Epithelial cell of prostate (primary cell): ENCODE measurements around the gene TUBGCP6.

Source experiments
- DNase-seq: peaks from one replicate; pipeline ENCODE4 v3.0.0-alpha.2; 2011; ENCODE audit warnings: low read depth, low spot score
- H3K27ac ChIP-seq: fragments of 450-650 bp; 2 replicates; pipeline ENCODE4 v1.5.1; 2017; ENCODE audit warnings: mild to moderate bottlenecking

The TUBGCP6 gene

GRCh38 chr22:50186761-50187523, 57.9 kb downstream of the TUBGCP6 start:
- H3K27ac ChIP-seq: peak overlapping the region; percentile 61
- no peak for DNase-seq

GRCh38 chr22:50186181-50186714, 58.6 kb downstream of the TUBGCP6 start:
- peak overlapping the region; percentile 61 for H3K27ac ChIP-seq
- no peak for DNase-seq

DNA sequence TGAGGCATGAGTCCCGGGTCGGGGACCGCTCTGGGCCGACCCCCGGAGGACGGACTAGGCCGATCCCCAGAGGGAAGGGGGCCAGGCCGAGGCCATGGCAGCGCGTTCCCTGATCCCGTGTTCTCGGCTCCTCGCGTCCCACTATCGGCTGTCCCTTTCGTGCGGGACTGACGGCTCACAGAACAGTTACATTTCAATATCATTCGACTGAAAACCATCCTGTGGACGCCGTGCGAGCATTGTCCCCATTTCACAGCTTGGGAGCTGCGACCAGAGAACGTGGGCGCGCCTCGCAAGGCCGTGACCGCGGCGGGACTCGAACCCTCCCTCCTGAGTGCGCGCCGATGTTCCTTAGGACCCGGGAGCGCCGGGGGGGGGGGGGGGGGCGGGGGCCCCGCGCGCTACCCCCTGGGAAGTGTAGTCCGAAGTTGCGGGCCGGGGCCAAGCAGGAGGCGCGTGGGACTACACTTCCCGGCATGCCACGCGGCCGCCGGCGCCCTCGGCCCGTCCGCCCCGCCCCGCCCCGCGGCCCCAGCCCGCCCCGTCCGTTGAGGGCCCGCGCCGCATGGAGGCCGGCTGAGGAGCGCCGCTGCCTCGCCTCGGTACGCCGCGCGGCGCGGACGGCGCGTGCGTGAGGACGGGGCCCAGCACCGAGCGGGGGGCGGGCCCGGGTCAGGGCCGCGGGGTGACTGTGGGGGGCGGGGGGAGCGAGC, 59.3 kb downstream of the TUBGCP6 start, which contains the start of gene TRABD:
TSS of gene TRABD (plus strand) at position 539 of the 713 bp plus-strand sequence. CDS start 7,148 bp downstream, outside the sequence.
- peak within 1 kb of the TSS; percentile 61 for H3K27ac ChIP-seq
- peak; percentile 51 for DNase-seq

DNA sequence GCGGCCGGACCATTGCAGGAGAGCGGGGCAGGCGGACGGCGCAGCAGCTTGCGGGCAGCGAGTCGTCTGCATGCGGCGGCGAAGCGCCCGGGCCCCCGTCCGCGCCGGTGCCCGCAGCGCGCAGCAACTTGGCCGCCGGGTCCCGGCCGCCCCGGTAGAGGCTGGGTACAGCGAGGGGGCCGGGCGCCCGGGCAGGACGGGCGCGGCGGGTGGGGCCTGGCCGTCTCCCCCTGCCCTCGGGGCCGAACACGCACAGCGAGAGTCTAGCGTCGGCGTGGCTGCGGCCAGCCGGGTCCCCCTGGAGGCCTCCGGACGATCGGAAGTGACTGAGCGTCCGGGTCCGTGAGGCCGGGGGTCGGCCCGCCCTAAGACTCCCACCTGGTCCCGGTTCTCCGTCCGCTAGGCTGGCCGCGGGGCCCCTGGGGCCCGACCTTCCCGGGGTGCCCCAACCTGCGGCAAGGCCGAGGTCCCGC, 59.9 kb downstream of the TUBGCP6 start:
- DNase-seq: no peak
- H3K27ac ChIP-seq: no peak overlapping the region

DNA sequence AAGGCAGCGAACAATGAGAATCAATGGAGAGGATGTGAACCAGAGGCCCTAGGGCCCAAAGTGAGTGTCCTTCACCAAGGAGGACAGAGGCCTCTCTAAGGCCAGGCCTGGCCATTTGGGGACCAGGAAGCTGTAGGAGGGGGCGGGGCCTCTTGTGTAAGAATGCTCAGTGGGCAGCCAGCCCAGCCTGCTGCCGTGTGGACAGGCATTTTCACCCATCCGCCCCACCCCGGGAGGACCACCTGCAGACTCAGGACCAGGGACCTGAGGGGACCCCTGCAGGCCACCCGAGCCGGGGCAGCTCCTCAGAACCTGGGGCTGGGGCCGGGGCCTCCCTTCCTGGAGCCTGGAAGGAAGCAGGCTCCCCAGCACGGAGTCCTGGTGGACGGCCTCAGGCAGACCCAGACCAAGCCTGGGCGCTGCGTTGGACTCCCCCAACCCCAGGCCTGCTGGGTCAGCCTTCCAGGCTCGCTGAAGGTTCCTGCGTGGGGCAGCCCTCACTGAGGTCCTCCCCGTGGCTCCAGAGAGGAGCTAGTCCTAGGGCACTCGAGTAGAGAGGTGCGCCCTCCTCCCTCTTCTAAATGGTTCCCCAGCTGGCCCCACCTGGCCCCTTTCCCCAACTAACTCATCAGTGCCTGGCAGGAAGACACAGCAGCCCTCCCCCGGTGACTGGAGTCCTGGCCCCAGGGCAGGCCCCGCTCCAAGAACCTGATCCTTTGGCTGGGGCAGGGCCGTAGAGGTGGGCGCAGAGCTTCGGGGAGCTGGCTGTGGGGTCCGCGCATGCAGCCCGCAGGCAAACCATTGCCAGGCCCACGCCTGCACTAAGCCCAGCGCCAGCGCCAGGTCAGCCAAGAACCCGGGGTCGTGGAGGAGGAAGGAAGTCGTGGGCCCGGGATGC, 60.6 kb downstream of the TUBGCP6 start:
- no peak overlapping the region for H3K27ac ChIP-seq
- DNase-seq: no peak

DNA sequence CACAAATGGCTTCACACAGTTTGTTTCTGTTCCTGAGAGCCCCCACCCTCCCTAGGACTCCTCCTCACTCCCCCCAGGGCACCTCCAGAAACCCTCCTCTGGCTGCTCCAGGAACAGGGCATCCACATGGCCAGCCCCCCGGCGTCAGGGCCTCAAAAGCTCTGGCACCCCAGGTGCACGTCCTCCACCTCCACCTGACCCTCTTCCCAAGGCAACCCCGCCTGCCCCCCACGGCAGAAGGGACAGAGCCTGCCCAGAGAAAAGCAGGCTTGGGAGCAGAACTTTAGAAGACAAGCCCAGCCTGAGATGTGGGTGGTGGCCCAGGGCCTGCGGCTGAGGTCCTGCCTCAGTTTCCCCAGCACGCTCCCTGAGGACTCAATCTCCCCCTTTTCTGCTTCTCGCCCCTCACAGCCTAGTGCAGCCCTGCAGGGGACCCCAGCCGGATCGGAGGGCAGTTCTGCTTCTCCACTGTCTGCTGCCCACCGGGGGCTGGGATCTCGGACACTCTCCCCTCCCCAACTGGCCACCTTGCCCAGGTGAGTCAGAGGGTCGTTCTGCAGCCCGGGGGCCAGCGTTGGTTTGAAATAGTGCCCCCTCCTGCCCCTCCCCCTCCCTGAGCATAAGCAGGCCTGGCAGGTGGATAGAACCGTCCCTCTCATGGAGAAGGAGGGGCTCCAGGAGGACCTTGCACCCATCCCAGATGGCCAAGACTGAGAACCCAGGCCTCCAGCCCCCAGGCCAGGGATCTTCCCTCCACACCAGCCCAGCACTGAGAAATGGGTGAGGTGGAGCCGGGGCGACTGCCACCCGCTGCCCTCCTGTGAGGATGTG, 61.5 kb downstream of the TUBGCP6 start:
- H3K27ac ChIP-seq: no peak overlapping the region

GRCh38 chr22:50182176-50183081, 62.4 kb downstream of the TUBGCP6 start:
- no peak for DNase-seq
- H3K27ac ChIP-seq: no peak overlapping the region

More for the DNA sequence above, 61.5 kb downstream of the TUBGCP6 start:
- DNase-seq: no peak

GRCh38 chr22:50180727-50181521, 63.9 kb downstream of the TUBGCP6 start:
- DNase-seq: no peak
- H3K27ac ChIP-seq: no peak overlapping the region

DNA sequence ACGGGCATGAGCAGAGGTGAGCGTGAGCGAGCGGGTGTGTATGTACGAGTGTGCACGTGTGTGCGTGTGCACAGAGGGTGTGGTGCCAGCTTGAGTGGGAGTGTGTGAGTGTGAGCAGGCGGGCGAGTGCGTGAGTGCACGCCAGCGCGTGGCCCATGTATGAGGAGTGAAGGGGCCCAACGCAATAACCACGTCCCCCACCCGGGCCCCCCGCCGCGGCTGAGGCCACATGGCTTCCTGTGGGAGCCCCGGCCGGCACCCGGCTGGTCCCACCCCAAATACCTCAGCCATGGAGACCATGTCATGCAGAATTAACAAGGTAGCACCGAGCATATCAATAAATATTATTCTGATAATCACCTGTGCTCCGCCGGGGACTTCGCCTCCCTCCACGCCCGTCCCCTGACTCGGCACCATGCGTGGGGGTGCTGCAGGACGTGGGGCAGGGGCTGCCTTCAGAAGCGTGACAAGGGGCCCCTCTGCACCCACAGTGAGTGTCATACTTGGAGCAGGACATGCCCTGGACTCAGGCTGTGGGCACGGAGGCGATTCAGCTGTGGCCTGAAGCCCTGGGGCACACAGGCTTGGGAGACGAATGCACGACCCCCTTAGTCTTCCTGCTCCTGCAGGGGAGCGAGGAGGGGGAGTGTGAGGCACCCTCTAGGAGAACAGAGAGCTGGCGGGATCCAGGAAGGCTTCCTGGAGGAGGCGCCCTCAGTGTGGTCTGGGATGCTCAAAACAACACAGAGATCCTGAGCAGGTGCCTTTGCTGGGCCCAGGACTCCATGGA, 64.7 kb downstream of the TUBGCP6 start:
- no peak overlapping the region for H3K27ac ChIP-seq
- no peak for DNase-seq

DNA sequence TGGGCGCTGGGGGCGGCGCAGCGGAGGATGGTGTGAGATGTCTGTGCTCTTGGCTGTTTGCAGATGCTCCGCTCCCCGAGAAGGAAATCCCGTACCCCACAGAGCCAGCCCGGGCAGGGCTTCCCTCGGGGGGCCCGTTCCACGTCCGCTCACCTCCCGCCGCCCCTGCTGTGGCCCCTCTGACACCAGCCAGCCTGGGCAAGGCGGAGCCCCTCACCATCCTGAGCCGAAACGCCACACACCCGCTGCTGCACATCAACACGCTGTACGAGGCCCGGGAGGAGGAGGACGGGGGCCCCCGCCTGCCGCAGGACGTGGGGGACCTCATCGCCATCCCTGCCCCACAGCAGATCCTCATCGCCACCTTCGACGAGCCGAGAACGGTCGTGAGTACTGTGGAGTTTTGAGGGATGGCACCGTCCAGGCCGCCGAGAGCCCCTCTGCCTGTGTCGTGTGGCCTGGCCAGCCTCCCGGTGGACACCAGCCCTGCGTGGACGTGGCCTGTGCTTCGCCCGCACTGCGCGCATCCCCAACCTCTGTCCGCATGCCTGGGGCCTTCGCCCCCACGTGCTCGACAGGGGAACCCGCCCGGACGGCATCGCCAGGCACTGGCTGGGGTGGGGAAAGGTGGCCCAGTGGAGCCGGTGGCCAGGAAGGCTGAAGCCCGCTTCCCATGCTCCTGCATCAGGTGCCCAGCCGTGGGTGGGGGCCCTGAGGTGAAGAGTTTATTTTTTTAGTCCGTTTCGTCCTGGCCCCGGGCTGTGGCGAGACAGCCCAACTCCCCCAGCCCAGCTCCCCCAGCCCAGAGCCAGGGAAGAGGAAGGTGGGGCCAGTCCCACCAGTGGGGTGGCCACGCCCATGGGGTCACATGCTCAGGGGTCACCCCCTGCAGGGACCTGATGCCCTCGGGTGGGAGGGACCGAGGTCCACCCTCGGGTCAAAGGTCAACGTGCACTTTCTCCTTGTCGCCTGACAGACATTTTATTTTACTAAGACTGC, 65.7 kb downstream of the TUBGCP6 start:
- DNase-seq: no peak
- no peak overlapping the region for H3K27ac ChIP-seq

DNA sequence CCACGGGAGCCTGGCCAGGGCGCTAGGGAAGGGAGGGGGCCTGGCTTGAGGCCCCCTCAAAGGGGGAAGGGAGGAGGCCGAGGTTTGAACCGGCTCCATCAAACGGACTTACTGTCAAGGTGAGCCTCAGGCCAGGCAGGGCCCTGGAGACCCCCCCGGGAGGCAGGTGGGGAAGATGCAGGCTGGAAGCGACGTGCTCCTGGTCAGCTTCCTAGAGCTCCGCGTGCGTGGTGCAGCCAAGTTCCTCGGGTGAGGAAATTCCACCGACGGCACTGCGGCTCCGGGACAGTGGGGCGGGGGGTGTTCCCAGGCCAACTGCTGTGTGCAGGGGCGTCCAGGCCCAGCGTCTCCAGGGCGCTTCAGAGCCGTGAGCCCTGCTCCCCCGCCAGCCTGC, 66.4 kb downstream of the TUBGCP6 start:
- DNase-seq: no peak
- no peak overlapping the region for H3K27ac ChIP-seq

- no peak for DNase-seq
- no peak overlapping the region for H3K27ac ChIP-seq
Observed at GRCh38 chr22:50177537-50178470, 67.0 kb downstream of the TUBGCP6 start.

- H3K27ac ChIP-seq: no peak overlapping the region
- no peak for DNase-seq
Observed at GRCh38 chr22:50176850-50177536, 67.8 kb downstream of the TUBGCP6 start.
